Activated CD4-positive, alpha-beta T cell treated with anti-CD3 and anti-CD28 coated beads, Interleukin-2, Interleukin-6, amounts not matched to agents 100 ng/mL and 50 ng/mL, durations not matched to agents 16 hours and 8 hours (primary cell): Measurements from ENCODE around the gene GTF2IRD1.
"Not testable (repeated sequence)": the region's sequence is repeated elsewhere in the genome, so short reads cannot be mapped to it uniquely, and the experiment has no call there.

Source experiments
- DNase-seq: peaks from one replicate; pipeline ENCODE4 v3.0.0-alpha.2; 2020

GTF2IRD1 gene

GRCh38 chr7:74474271-74474865 is 20.7 kb downstream of the GTF2IRD1 start:
- no peak for DNase-seq

- DNase-seq, result no peak
Observed at GRCh38 chr7:74475243-74475986, 21.7 kb downstream of the GTF2IRD1 start.

DNA sequence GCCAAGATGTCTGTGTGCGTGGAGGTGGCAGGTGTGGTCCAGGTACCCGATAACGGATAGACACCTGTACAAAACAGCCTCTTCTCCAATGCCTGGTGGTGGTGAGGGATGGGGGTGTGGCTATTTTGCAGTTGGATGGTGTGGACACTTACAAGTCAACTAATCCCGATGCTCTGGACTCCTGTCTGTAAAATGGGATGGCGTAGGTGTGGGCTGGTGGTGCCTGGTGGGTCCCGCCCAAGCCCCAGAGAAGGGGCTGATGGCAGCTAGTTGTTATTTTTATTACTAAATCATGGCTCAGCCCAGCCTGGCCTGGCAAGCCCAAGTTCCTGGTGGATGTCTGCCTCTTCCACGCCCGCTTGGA is 22.3 kb downstream of the GTF2IRD1 start:
- DNase-seq, result no peak

DNA sequence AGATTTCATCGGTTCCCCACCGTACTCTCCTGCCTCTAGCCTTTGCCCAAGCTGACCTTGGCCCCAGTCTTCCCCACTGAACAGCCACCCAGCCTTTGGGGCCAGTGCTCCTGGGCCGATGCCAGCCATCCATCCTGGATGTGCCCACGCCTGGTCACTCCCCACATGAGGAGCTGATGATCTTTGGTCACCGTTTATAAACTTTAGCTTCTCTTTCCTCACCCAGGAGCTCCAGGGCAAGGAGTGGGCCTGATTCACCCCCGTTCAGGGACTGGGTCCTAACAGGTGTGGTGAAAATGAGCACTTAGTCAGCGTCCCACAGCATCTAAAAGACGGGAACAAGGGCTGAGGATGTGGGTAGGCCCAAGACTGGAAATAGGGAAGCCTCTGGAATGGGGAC is 22.9 kb downstream of the GTF2IRD1 start:
- DNase-seq, result no peak

DNA sequence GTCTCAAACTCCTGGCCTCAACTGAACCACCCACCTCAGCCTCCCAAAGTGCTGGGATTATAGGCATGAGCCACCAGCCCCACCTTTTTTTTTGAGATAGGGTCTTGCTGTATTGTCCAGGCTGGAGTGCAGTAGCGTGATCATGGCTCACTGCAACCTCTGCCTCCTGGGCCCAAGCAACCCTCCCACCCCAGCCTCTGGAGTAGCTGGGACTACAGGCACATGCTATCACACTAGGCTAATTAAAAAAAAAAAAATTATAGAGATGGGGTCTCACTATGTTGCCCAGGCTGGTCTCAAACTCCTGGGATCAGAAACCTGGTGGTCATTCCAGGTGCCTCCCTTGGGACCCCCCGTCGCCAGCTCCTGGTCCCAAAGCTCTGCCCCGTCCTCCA is 25.0 kb downstream of the GTF2IRD1 start:
- DNase-seq, result no peak

- DNase-seq, result no peak
Observed at GRCh38 chr7:74479066-74479781, 25.5 kb downstream of the GTF2IRD1 start.

DNA sequence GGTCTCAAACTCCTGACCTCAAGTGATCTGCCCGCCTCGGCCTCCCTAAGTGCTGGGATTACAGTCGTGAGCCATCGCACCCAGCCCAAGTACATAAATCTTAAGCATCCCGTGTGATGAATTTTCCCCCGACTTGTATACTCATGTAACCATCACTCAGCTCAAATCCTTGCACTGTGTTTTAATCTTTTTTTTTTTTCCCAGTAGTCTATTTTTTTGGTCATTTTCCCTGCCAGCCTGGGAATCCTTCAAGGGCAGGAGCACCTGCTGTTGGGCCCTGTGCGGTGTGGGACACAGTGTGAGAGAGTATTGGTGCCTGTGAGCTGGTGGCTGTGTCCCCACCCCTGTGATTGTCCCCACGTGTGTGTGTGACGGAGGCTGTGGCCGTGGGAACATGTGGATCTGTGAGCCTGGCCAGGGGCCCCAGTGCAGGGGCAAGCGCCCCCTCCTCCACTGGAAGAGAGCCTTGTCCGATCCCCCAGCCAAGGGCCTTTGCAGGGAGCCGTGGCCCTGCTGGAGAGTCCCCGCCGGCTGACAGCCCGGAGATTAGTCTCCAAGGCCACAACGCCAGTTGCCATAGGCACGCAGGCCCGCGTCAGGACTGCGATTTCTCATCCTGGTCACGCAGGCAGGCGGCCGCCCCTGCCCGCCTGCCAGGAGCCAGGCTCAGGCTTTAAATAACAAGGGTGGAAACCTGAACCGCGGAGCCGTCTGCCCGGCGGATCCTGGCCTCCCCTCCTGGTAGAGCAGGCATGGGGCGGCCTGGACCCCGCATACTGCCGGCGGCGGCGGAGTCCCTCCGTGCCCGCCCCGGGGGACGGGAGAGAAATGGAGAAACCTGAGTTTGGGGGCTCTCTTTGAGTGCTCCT is 26.5 kb downstream of the GTF2IRD1 start:
- DNase-seq, result no peak

- DNase-seq, result no peak
Observed at GRCh38 chr7:74480861-74481417, 27.2 kb downstream of the GTF2IRD1 start.

DNA sequence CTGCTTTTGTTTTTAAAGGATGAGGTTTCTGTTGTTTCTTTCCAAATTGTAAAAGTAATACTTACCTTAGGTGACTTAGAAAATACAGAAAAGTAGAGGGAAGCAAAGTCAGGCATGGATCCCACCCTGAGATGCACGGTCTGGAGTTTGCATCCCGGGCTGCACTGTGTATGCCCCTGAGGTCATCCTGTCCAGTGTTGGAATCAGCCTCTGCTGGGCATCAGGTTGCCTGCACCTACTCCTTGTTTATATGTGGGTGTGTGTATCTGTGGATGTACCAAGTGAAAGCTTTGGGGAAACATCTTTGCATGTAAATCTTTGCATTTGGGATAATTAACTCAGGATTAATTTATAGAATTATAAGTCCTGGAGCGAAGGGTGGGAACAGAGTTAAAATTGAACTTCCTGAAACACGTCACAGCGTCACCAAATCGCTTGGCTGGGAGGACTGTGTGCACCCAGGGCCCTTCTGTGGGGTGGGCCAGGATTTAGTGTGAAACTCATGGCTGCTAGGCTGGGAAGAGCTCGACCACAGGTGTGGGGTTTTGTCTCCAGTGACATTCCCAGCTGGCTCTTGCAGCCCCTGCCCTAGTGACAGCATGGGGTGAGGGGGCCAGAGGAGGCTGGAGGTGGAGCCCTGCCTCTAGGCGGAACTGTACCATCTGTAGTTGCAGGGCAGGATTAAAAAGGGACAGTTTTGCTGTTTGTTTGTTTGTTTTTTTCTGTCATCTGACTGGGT is 27.9 kb downstream of the GTF2IRD1 start:
- no peak for DNase-seq

- no peak for DNase-seq
Observed at GRCh38 chr7:74482197-74482467, 28.4 kb downstream of the GTF2IRD1 start.

DNA sequence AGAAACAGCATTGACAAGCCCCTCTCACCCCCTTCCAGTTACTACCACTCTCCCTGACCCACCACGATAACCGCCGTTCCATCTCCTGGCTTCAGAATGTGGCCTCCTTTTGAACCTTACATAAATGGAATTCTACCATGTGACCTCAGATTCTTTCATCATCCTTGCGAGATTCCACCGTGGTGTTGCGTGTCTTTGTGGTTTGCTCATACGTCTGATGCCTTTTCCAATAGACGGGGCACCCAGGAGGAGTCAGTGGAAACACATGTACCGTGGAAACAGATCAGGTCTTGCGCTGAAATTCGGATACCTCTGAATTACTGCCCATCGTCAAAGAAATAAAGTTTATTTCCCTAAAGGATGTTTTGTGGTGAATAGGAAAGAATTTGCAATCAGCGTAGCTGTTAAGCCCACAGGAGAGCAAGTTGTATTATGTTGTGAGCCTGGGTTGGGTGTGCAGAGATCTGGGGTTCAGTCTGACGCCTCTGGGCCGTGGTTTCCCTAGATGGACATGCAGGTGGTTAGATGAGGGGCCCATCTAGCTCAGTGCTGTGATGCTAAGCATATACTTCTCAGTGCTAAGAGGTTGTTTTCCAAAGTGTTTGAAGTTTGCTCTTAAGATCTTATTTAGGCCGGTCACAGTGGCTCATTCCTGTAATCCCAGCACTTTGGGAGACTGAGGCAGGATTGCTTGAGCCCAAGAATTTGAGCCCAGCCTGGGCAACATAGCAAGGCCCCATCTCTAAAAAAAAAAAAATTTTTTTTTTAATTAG is 29.1 kb downstream of the GTF2IRD1 start:
- no peak for DNase-seq

DNA sequence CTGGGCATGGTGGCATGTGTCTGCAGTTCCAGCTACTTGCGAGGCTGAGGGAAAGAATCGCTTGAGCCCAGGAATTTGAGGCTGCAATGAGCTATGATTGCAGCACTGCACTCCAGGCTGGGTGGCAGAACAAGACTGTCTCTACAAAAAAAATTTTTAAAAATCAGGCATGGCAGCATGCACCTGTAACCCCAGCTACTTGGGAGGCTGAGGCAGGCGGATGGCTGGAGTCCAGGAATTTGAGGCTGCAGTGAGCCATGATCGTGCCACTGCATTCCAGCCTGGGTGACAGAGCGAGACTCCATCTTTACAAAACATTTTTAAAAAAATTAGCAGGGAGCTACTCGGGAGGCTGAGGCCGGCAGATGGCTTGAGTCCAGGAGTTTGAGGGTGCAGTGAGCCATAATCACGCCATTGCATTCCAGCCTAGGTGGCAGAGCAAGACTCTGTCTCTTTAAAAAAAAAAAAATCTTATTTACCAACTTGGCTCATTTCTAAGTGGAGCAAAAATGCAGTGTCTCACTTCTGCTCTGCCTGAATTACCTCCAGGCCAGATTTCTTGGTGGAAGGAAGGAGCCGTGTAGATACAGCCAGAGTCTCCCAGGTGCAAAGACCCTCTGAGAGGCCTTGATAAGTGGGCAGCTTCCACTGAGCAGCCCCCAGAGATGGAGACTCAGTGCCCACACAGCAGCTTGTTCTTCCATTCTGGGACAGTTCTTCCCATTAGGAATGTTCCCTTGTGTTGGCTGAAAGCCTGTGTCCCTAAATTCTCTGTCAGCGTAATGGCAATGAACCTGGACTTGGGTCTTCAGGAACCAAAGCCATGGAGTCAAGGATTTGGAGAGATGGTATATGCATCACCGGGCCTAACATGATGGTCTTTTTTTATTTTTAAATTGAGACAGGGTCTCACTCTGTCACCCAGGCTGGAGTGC is 30.0 kb downstream of the GTF2IRD1 start:
- DNase-seq, result no peak

DNA sequence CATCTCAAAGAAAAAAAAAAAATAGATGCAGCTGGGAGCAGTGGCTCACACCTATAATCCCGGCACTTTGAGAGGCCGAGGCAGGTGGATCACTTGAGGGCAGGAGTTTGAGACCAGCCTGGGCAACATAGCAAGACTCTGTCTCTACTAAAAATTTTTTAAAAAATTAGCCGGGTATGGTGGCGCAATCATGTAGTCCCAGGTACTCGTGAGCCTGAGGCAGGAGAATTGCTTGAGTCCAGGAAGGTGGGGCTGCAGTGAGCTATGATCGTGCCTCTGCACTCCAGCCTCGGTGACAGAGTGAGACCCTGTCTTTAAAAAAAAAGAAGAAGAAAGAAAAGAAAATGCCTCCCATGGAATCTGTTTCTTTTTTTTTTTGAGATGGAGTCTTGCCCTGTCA is 31.9 kb downstream of the GTF2IRD1 start:
- DNase-seq, result no peak

DNA sequence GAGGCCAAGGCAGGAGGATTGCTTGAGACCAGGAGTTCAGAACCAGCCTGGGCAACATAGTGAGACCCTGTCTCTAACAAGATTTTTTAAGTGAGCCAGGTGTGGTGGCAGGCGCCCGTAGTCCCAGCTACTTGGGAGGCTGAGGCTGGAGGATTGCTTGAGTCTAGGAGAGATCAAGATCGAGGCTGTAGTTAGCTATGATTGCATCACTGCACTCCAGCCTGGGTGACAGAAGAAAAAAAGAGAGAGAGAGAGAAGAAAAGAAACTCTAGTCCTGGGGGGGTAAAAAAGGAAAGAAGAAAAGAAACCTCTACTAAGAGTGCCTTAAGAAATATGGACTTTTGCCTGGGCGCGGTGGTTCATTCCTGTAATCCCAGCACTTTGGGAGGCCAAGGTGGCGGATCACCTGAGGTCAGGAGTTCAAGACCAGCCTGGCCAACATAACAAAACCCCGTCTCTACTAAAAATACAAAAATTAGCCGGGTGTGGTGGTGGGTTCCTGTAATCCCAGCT is 34.9 kb downstream of the GTF2IRD1 start:
- not testable (repeated sequence) for DNase-seq

- DNase-seq, result no peak
Observed at GRCh38 chr7:74489997-74490945, 36.6 kb downstream of the GTF2IRD1 start.

- not testable (repeated sequence) for DNase-seq
Observed at GRCh38 chr7:74491490-74491889, 37.8 kb downstream of the GTF2IRD1 start.

- DNase-seq, result no peak
Observed at GRCh38 chr7:74493295-74493694, 39.6 kb downstream of the GTF2IRD1 start.

DNA sequence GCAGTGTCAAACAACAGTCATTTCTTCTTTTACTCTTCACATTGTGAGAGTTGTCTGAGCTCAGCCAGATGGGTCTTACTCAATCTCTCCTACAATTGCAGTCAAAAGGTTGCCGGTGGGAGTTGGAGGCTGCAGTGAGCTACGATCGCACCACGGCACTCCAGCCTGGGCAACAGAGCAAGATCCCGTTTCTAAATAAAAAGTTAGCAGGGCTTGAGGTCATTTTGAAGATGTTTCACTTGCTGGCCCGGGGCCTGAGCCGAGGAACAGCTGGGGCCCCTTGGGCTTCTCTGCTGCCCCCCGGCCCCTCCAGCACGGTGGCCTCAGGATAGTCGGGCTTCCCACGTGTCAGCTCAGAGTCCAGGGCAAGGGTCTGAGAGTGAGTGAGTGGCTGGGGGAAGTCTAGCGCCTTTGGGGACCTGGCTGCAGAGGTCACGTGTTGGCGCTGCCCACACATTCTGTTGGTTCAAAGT is 40.4 kb downstream of the GTF2IRD1 start:
- DNase-seq, result no peak
